Lower leg skin (tissue), 4 donors: ENCODE results near the gene PDE3A. TPM values are rescaled to one million over a fixed set of nuclear protein-coding genes. Genes with fewer than 3 reads are reported as not detected.

Experiments used
- DNase-seq, 2 donors: peaks; one replicate each; pipeline ENCODE4 v3.0.0-alpha.2; 2019; ENCODE audit warnings: low spot score in 2 of 2
- H3K4me3 ChIP-seq: fragments of 200-600 bp; sonication (generic); 2 replicates; pipeline ENCODE4 v1.5.1; 2017; ENCODE audit warnings: mild to moderate bottlenecking, low read depth; ENCODE audit not compliant: poor library complexity, severe bottlenecking
- POLR2A ChIP-seq, 2 donors: fragments of 450-650 bp; IDR thresholded peaks; one replicate each; pipeline ENCODE4 v1.6.1; 2016 to 2017; ENCODE audit warnings: antibody characterized with exemption in 2 of 2, mild to moderate bottlenecking in 1 of 2, moderate library complexity in 1 of 2
- WGBS, 2 donors: methylation state at CpG; one replicate each; pipeline ENCODE4 v1.1.5; 2018; 5-methylcytosine and 5-hydroxymethylcytosine counted together
- intact Hi-C: fragments of 100-400 bp; cut with DNase I; formaldehyde crosslinking; loops from one replicate; pipeline ENCODE4 v1.15.0; 2023; ENCODE audit warnings: low total_unique reads
- total RNA-seq, 4 donors: library from RNA; depleted of rRNA; stranded (reverse); fragments of >200 nt; gene quantifications; one replicate each; pipeline ENCODE4 v1.1.0, GENCODE V29; 2016
- TF ChIP-seq, protein P1 (sequence below), 3 donors: fragments of 450-650 bp; IDR thresholded peaks; one replicate each; pipeline ENCODE4 v1.5.1; 2016; ENCODE audit warnings: antibody characterized with exemption in 3 of 3, mild to moderate bottlenecking in 3 of 3, moderate library complexity in 2 of 3

The PDE3A gene
- total RNA-seq, 4 donors from 2014 or later, result 1.5 to 3.2 (median 2.7) TPM

DNA sequence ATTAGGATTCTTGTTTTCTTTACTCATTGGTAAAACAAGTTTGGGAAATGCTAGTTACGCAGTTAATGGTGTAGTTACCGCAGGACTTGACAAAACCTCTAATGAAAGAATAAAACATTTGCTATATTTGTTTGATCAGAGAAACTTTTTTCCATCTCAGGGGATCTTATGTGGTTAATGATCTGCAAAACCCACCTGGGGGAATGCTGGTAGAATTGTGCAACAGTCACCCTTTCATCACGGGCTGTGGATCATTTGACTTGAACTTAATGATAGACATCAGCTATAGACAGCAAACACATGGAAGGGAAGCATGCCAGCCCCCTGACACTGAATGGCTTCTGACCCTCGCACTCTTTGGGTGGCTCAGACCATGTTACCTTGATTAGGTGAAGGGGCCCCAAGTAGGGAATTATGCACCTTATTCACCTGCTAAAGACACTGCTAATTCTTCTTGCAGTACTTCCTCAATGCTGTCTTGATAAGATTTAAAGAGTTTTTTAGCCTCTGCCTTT, 84.2 kb downstream of the PDE3A start:
- WGBS, 2 donors, result 73 to 75% methylated on average over 4 of the region's 4 CpGs
- intact Hi-C loops, result no loop called here

DNA sequence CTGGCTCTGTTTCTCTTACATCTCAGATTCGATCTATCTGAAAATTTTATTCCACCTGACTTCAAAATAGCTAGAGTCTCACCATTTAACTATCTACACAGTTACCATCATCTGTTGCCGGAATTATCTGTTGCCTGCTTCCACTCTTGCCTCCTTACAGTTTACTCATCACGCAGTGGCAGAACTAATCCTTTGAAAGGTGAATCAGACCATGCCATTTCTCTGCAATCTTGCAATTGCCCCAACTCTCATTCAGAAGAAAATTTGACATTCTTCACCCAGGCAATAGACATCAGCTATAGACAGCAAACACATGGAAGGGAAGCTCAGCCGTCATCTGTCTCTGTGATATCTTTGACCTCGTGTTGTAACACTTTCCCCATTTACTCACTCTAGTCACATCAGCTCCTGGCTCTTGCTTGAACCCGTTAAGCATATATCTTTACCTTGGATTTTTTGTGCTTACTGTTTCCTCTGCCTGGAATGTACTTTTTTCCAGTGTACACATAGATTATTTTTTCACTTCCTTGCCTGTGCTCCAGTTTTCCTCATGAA, 85.5 kb downstream of the PDE3A start:
- intact Hi-C loops, result no loop called here
- TF ChIP-seq, protein P1, sequence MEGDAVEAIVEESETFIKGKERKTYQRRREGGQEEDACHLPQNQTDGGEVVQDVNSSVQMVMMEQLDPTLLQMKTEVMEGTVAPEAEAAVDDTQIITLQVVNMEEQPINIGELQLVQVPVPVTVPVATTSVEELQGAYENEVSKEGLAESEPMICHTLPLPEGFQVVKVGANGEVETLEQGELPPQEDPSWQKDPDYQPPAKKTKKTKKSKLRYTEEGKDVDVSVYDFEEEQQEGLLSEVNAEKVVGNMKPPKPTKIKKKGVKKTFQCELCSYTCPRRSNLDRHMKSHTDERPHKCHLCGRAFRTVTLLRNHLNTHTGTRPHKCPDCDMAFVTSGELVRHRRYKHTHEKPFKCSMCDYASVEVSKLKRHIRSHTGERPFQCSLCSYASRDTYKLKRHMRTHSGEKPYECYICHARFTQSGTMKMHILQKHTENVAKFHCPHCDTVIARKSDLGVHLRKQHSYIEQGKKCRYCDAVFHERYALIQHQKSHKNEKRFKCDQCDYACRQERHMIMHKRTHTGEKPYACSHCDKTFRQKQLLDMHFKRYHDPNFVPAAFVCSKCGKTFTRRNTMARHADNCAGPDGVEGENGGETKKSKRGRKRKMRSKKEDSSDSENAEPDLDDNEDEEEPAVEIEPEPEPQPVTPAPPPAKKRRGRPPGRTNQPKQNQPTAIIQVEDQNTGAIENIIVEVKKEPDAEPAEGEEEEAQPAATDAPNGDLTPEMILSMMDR (IDR thresholded peaks at IDR 0.05), result no peak
- no peak for TF ChIP-seq POLR2A (IDR thresholded peaks at IDR 0.05)
- 93 to 96% methylated on average over 6 of the region's 6 CpGs for WGBS, 2 donors
- H3K4me3 ChIP-seq, result no peak overlapping the region
- no peak for DNase-seq

More for the DNA sequence above, 84.2 kb downstream of the PDE3A start:
- no peak overlapping the region for H3K4me3 ChIP-seq
- DNase-seq, result no peak
- no peak for TF ChIP-seq POLR2A (IDR thresholded peaks at IDR 0.05)
- TF ChIP-seq, protein P1 (IDR thresholded peaks at IDR 0.05), result no peak

DNA sequence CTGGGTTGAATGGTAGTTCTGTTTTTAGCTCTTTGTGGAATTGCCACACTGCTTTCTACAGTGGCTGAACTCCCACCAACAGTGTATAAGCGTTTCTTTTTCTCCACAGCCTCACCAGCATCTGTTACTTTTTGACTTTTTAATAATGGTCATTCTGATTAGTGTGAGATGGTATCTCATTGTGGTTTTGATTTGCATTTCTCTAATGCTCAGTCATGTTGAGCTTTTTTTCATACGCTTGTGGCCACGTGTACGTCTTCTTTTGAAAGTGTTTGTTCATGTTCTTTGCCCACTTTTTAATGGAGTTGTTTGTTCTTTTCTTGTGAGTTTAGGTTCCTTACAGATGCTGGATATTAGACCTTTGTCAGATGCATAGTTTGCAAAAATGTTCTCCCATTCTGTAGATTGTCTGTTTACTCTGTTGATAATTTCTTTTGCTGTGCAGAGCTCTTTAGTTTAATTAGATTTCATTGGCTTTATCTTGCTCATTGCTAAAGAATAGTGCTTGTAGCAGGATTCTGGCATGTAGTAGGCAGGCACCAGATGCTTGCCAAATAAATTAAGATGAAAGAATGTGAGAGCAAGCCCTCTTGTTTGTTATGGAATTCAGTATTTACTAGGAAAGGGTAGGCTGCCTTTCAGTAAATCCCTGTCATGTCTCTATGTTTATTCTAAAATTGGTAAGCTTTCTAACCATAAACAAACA, 86.8 kb downstream of the PDE3A start:
- intact Hi-C loops, result no loop called here
- 60 to 70% methylated on average over 4 of the region's 4 CpGs for WGBS, 2 donors
- no peak overlapping the region for H3K4me3 ChIP-seq
- no peak for DNase-seq
- no peak for TF ChIP-seq POLR2A (IDR thresholded peaks at IDR 0.05)
- TF ChIP-seq, protein P1 (IDR thresholded peaks at IDR 0.05), result no peak

DNA sequence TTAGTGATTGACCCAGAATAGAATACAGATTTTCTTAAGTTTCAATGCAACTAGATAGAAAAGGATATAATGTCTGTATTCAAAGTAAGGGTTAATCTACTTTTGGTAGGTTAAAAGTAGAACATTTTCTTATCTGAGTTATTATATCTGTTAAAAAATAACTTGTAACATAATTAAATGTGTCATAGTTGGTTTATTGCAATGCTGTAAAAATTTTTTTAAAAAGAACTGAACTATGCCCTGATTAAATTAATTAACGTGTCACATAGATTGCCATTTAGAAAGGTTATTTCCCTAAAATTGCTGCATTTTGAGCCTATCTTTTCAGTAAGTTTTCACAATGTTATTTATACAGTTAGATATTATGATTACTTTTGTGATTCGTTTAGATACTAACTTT, 89.2 kb downstream of the PDE3A start:
- TF ChIP-seq, protein P1 (IDR thresholded peaks at IDR 0.05), result no peak
- TF ChIP-seq POLR2A (IDR thresholded peaks at IDR 0.05), result no peak
- H3K4me3 ChIP-seq, result no peak overlapping the region
- no peak for DNase-seq
- WGBS, 2 donors, result 80 to 81% methylated on average over 2 of the region's 2 CpGs
- intact Hi-C loops, result no loop called here

DNA sequence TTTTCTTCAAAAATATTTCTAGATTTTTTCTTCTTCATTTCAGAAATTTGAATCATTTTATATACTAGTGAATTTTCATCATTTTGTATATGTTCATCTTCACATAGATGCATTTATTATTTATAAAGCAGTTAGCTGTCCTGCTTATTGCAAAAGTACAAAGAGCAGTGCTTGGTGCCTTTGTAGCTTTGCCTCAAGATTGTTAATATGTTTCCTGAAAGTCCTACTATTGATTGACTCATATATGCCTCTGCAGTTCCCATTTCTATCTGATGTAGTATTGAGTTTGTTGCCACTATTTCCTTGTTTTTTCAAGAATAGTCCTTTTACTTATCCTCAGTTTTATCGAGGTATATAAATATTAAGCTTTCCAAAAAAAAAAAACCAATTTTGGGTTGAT, 89.7 kb downstream of the PDE3A start:
- intact Hi-C loops, result no loop called here
- no peak overlapping the region for H3K4me3 ChIP-seq
- DNase-seq, result no peak
- WGBS, 2 donors, result 79 to 92% methylated on average over 1 of the region's 1 CpG
- TF ChIP-seq, protein P1 (IDR thresholded peaks at IDR 0.05), result no peak
- no peak for TF ChIP-seq POLR2A (IDR thresholded peaks at IDR 0.05)
